Pancreas (tissue), 10 donors: Measurements from ENCODE around the gene PLPPR3. TPM values are rescaled to one million over a fixed set of nuclear protein-coding genes. Genes with fewer than 3 reads are reported as not detected.
A peak's percentile ranks its signal among the peaks of the same experiment; 100 is the strongest.
"Not testable (repeated sequence)": the region's sequence is repeated elsewhere in the genome, so short reads cannot be mapped to it uniquely, and the experiment has no call there.

Experiments used
- ATAC-seq, 4 donors: fragments of 200-7000 bp; cut with Tn5 transposase; one replicate each; pipeline versions ENCODE4 v1.8.0 to v1.9.1; 2020; ENCODE audit warnings: mild to moderate bottlenecking in 4 of 4, moderate library complexity in 4 of 4
- DNase-seq, 6 donors: peaks; one replicate each; pipeline ENCODE4 v3.0.0-alpha.2; 2020
- FAIRE-seq: peaks from 2 replicates; lab custom pipeline; 2012; peaks lifted over from hg19 to GRCh38; lab: Jason Lieb, UNC
- H3K27ac ChIP-seq, 4 donors: fragments of 200-600 bp; sonication (generic); 1 replicate in 3 of 4; 2 replicates in 1 of 4; pipeline versions ENCODE4 v1.5.0 to v1.8.0; 2020
- H3K27me3 ChIP-seq, 4 donors: fragments of 200-600 bp; one replicate each; pipeline ENCODE4 v1.8.0; 2021
- H3K36me3 ChIP-seq, 3 donors: fragments of 200-600 bp; sonication (generic) in 1 of 3; one replicate each; pipeline versions ENCODE4 v1.5.0 to v1.8.0; 2020 to 2021
- H3K4me1 ChIP-seq, 3 donors: fragments of 200-600 bp; one replicate each; pipeline ENCODE4 v1.8.0; 2021
- H3K4me3 ChIP-seq, 4 donors: fragments of 200-600 bp; sonication (generic) in 2 of 4; one replicate each; pipeline versions ENCODE4 v1.5.0 to v1.8.0; 2020 to 2021
- H3K9me3 ChIP-seq, 4 donors: fragments of 200-600 bp; one replicate each; pipeline ENCODE4 v1.8.0; 2021
- WGBS, 2 donors: extraction: QIAGEN DNeasy Blood & Tissue Kit; methylation state at CpG; one replicate each; pipeline ENCODE4 v1.1.7; 2013; 5-methylcytosine and 5-hydroxymethylcytosine counted together
- intact Hi-C, 3 donors: fragments of 100-400 bp; cut with DNase I; formaldehyde crosslinking; loops; one replicate each; pipeline versions ENCODE4 v1.11.1 to v1.14.2; 2022
- polyA plus RNA-seq, 2 donors: library from polyadenylated mRNA; stranded (reverse); fragments of 200-250 nt; gene quantifications; one replicate each; pipeline ENCODE4 v1.2.3, GENCODE V29; 2013
- total RNA-seq, 6 donors: library from RNA; stranded (reverse); fragmentation: NEBNext Ultra II Directional in 4 of 6; extraction: Animal tissue kit (Norgen Biotek cat#: 25700) in 4 of 6; gene quantifications; one replicate each; pipeline versions ENCODE4 v1.2.1 to v1.2.4, GENCODE V29; 2021 to 2023
- TF ChIP-seq, protein P1 (sequence below), 4 donors: fragments of 200-600 bp; sonication (generic) in 3 of 4; IDR thresholded peaks; one replicate each; pipeline versions ENCODE4 v1.5.0 to v1.8.0; 2021; ENCODE audit warnings: antibody characterized with exemption in 4 of 4
- donor health status: healthy with polysubstance abuse.
- donor health status: DM: no; HTN: no; CAD: no; lungs with moderate emphysema.
- donor health status: DM: no; HTN: no; CAD: no.
- donor health status: control.
- donor health status: control.
- donor health status: Bipolar disorder and iron deficiency.
- donor health status: DM: yes; HTN: yes; CAD: no.
- donor health status: DM: no; HTN: no; CAD: no.
- donor health status: DM: no; HTN: no; CAD: no.
- donor health status: DM: yes; HTN: yes; CAD: no.

The PLPPR3 gene
- total and polyA plus RNA-seq, 8 donors, result 0.05 to 0.38 TPM; not detected in 6

DNA sequence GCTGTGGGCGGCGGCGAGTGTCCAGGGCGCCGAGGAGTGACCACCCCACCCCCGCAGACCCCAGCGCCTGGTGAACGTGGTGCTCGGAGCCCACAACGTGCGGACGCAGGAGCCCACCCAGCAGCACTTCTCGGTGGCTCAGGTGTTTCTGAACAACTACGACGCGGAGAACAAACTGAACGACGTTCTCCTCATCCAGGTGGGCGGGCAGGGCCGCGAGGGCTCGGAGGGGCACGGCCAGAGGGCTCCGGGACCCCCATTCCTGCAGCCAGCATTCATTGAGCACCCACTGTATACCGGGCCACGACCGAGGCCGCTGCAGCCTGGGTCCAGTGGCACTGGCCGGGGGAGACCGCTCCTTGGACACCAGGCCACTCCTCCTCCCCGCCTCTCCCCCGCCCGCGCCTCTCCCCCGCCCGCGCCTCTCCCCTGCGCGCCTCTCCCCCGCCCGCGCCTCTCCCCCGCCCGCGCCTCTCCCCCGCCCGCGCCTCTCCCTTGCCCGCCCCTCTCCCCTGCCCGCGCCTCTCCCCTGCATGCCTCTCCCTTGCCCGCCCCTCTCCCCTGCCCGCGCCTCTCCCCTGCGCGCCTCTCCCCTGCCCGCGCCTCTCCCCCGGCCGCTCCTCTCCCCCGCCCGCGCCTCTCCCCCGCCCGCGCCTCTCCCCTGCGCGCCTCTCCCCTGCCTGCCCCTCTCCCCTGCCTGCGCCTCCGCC lies 22.2 kb upstream of the PLPPR3 start:
- no peak for DNase-seq
- 4 to 14% methylated on average over 30 to 61 of the region's 70 CpGs for WGBS, 2 donors

DNA sequence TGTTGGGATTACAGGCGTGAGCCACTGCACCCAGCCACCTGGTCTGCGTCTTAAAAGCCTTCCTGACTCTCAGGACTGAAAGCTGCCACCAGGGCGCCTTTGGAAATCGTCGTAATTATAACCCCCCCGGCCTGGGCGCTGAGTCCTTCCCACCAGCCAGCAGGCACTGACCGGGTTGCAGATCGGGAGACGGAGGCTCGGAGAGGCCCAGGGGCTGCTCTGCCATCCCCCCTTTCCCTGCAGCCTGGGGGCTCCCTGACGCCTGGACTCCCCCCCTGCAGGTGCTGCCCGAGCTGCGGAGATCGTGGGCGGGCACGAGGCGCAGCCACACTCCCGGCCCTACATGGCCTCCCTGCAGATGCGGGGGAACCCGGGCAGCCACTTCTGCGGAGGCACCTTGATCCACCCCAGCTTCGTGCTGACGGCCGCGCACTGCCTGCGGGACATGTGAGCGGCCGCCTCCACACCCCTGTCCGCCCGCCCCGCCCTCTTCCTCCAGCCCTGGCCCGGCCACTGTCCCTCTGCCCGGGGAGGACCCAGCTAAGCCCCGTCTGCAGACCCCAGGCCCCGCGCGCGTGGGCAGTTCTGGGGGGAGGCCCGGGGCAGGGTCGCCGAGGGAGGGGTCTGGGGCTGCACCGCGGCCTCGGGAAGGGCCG lies 21.6 kb upstream of the PLPPR3 start:
- DNase-seq (no peak), ATAC-seq (peak; percentile 65 to 84 (median 74)), FAIRE-seq (no peak)
- TF ChIP-seq, protein P1, sequence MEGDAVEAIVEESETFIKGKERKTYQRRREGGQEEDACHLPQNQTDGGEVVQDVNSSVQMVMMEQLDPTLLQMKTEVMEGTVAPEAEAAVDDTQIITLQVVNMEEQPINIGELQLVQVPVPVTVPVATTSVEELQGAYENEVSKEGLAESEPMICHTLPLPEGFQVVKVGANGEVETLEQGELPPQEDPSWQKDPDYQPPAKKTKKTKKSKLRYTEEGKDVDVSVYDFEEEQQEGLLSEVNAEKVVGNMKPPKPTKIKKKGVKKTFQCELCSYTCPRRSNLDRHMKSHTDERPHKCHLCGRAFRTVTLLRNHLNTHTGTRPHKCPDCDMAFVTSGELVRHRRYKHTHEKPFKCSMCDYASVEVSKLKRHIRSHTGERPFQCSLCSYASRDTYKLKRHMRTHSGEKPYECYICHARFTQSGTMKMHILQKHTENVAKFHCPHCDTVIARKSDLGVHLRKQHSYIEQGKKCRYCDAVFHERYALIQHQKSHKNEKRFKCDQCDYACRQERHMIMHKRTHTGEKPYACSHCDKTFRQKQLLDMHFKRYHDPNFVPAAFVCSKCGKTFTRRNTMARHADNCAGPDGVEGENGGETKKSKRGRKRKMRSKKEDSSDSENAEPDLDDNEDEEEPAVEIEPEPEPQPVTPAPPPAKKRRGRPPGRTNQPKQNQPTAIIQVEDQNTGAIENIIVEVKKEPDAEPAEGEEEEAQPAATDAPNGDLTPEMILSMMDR (IDR thresholded peaks at IDR 0.05), result no peak
- H3K9me3 ChIP-seq, result no peaks in the 10 kb centered on the region
- no peaks in the 10 kb centered on the region for H3K36me3 ChIP-seq
- peaks cover 0 to 8% (median 7%) of the 10 kb centered on the region in 3 donors for H3K4me1 ChIP-seq
- peak overlapping the region in 1 of 4 donors; percentile 33 for H3K4me3 ChIP-seq
- no peaks in the 10 kb centered on the region for H3K27me3 ChIP-seq
- no peak overlapping the region for H3K27ac ChIP-seq
- intact Hi-C loops, result no loop called here
- 3 to 4% methylated on average over 37 to 46 of the region's 46 CpGs for WGBS, 2 donors

More for the DNA sequence above, 22.2 kb upstream of the PLPPR3 start:
- no peaks in the 10 kb centered on the region for H3K36me3 ChIP-seq
- TF ChIP-seq, protein P1 (IDR thresholded peaks at IDR 0.05), result no peak
- FAIRE-seq (no peak), ATAC-seq (peak in 3 of 4 donors; percentile 29 to 76 (median 45))
- no peaks in the 10 kb centered on the region for H3K27me3 ChIP-seq
- no peak overlapping the region for H3K27ac ChIP-seq
- H3K4me3 ChIP-seq, result peak overlapping the region in 1 of 4 donors; percentile 33
- peaks cover 0 to 8% (median 7%) of the 10 kb centered on the region in 3 donors for H3K4me1 ChIP-seq
- H3K9me3 ChIP-seq, result no peaks in the 10 kb centered on the region
- intact Hi-C loops, result no loop called here

DNA sequence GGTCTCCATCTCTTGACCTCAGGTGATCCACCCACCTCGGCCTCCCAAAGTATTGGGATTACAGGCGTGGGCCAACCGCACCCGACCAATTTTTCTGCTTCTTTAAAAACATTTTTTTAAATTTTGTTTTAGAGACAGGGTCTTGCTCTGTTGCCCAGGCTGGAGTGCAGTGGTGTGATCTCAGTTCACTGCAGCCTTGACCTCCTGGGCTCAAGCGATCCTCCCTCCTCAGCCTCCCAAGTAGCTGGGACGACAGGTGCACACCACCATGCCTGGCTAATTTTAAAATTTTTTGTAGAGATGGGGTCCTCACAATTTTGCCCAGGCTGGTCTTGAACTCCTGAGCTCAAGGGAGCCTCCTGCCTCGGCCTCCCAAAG lies 21.0 kb upstream of the PLPPR3 start:
- H3K9me3 ChIP-seq, DNase-seq, H3K4me1 ChIP-seq, H3K36me3 ChIP-seq, H3K27ac ChIP-seq, ATAC-seq, FAIRE-seq, H3K27me3 ChIP-seq, H3K4me3 ChIP-seq, intact Hi-C loops: not testable (repeated sequence)
- 77 to 81% methylated on average over 7 of the region's 7 CpGs for WGBS, 2 donors

DNA sequence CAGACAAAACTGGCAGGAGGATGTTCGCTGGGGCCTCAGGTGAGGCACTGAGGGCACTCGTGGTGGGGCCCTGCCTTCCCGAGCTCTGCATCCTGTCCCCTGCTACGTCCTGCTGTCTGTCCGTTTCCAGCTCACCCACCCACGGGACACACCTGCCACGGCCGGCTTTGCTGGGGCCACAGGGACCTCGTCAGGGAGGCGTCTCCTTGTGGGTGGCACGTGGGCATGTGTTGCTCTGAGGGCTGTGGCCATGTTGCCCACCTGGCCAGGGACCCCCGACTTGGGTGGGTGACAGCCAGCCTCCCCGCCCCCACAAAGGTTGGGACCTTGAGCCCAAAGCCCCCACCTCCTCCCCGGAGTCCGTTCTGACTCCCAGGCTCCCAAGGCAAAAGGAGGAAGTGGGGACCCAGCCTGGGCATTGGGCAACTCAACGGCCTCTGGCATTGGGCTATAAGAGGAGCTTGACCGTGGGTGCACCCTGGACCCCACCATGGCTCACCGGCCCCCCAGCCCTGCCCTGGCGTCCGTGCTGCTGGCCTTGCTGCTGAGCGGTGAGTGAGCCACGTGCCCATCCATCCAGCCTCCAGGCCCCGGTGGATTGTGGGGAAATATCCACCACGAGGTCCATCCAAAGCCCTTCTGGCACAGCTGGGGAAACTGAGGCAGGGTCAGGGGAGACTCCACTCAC lies 18.9 kb upstream of the PLPPR3 start, which contains the start of gene PRTN3:
Gene PRTN3, plus strand, starts transcription at position 481 of the 688 bp plus-strand sequence. Its CDS starts 10 bp downstream, at position 491.
- intact Hi-C loops, result no loop called here
- H3K9me3 ChIP-seq, result no peaks in the 10 kb centered on the region
- H3K36me3 ChIP-seq, result no peaks in the 10 kb centered on the region
- peaks cover 0 to 8% (median 7%) of the 10 kb centered on the region in 3 donors for H3K4me1 ChIP-seq
- FAIRE-seq (no peak), ATAC-seq (no peak), DNase-seq (no peak)
- H3K4me3 ChIP-seq, result no peak within 1 kb of the TSS
- no peaks in the 10 kb centered on the region for H3K27me3 ChIP-seq
- TF ChIP-seq, protein P1 (IDR thresholded peaks at IDR 0.05), result no peak
- H3K27ac ChIP-seq, result no peak within 1 kb of the TSS
- 57 to 67% methylated on average over 24 of the region's 24 CpGs for WGBS, 2 donors

DNA sequence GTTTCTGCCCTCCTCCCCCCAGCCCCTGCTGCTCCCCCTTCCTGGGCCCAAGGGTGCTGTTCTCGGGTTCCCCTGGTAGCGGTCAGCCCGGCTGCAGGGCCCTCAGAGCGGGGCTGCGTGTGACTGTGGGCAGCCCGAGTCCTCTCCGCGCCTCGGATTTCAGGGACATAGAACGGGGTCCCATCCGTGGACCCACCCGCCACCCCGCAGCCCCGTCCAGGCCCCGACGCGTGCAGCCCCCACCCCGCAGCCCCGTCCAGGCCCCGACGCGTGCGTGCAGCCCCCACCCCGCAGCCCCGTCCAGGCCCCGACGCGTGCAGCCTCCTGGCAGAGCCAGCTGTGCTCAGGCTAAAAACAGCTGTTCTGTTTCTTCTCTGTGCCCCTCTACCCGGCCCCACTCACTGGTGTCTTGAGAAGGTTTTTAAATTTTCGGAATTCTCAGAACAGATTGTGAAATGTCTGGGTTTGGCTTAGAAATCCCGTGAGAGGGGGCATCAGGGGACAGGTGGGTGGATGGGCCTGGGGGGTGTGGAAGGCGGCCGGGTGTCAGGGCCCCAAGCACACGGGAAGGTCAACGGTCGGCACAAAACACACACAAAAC lies 13.6 kb upstream of the PLPPR3 start:
- 54 to 77% methylated on average over 35 to 36 of the region's 36 CpGs for WGBS, 2 donors
- Histone ChIP-seq H3K27ac (no peak overlapping the region), H3K4me3 (no peak overlapping the region), H3K27me3 (no peaks in the 10 kb centered on the region), H3K36me3 (no peaks in the 10 kb centered on the region), H3K4me1 (no peaks in the 10 kb centered on the region), H3K9me3 (no peaks in the 10 kb centered on the region)
- TF ChIP-seq, protein P1 (IDR thresholded peaks at IDR 0.05), result no peak
- DNase-seq, result peak in 1 of 6 donors; percentile 76
- intact Hi-C loops, result no loop called here
- no peak for ATAC-seq
- FAIRE-seq, result no peak
